Ectodermal cell (in vitro differentiated cells): ENCODE data around the gene CAMK2A.

Experiments used
- H3K27ac ChIP-seq: 2 replicates; pipeline ENCODE4 v1.7.0; 2013; ENCODE audit warnings: mild to moderate bottlenecking, low read depth, low read length; ENCODE audit not compliant: insufficient read depth, poor library complexity, severe bottlenecking
- H3K27me3 ChIP-seq: 2 replicates; pipeline ENCODE4 v1.7.0; 2013; ENCODE audit warnings: mild to moderate bottlenecking, low read length; ENCODE audit not compliant: insufficient read depth, control insufficient read depth, poor library complexity, severe bottlenecking
- H3K36me3 ChIP-seq: one replicate; pipeline ENCODE4 v1.7.0; 2013; ENCODE audit warnings: low read length; ENCODE audit not compliant: control insufficient read depth, insufficient read depth
- H3K4me1 ChIP-seq: one replicate; pipeline ENCODE4 v1.7.0; 2013; ENCODE audit warnings: low read length; ENCODE audit not compliant: control insufficient read depth, insufficient read depth
- H3K4me3 ChIP-seq: 2 replicates; pipeline ENCODE4 v1.7.0; 2013; ENCODE audit warnings: low read depth, low read length, control low read depth; ENCODE audit not compliant: insufficient read depth
- H3K9me3 ChIP-seq: 2 replicates; pipeline ENCODE4 v1.7.0; 2013; ENCODE audit warnings: mild to moderate bottlenecking, low read length, moderate library complexity; ENCODE audit not compliant: control insufficient read depth
- WGBS, 2 experiments: methylation state at CpG; one replicate each; pipeline ENCODE4 v1.1.7; 2013; ENCODE audit warnings: missing lambda C conversion rate in 2 of 2; 5-methylcytosine and 5-hydroxymethylcytosine counted together

CAMK2A gene

GRCh38 chr5:150301170-150301505, 11.6 kb upstream of the CAMK2A start:
- H3K27me3 ChIP-seq = peaks cover 3% of the 10 kb centered on the region
- H3K9me3 ChIP-seq = no peaks in the 10 kb centered on the region
- peaks cover 44% of the 10 kb centered on the region for H3K4me1 ChIP-seq
- H3K36me3 ChIP-seq = no peaks in the 10 kb centered on the region
- no peak overlapping the region for H3K27ac ChIP-seq
- peak overlapping the region; percentile 7 for H3K4me3 ChIP-seq
- 67 to 82% methylated on average over 1 of the region's 1 CpG for WGBS, 2 experiments

GRCh38 chr5:150300496-150301169, 11.1 kb upstream of the CAMK2A start:
- Histone ChIP-seq H3K4me1 (peaks cover 44% of the 10 kb centered on the region), H3K9me3 (no peaks in the 10 kb centered on the region), H3K36me3 (no peaks in the 10 kb centered on the region), H3K4me3 (peak overlapping the region; percentile 8), H3K27ac (no peak overlapping the region), H3K27me3 (peaks cover 3% of the 10 kb centered on the region)
- WGBS, 2 experiments = 56 to 57% methylated on average over 13 of the region's 13 CpGs

GRCh38 chr5:150299571-150300327, 10.2 kb upstream of the CAMK2A start:
- Histone ChIP-seq H3K27ac (no peak overlapping the region), H3K9me3 (no peaks in the 10 kb centered on the region), H3K36me3 (no peaks in the 10 kb centered on the region), H3K4me3 (no peak overlapping the region), H3K4me1 (peaks cover 44% of the 10 kb centered on the region), H3K27me3 (peaks cover 3% of the 10 kb centered on the region)
- 85% methylated on average over 6 of the region's 6 CpGs for WGBS, 2 experiments

DNA sequence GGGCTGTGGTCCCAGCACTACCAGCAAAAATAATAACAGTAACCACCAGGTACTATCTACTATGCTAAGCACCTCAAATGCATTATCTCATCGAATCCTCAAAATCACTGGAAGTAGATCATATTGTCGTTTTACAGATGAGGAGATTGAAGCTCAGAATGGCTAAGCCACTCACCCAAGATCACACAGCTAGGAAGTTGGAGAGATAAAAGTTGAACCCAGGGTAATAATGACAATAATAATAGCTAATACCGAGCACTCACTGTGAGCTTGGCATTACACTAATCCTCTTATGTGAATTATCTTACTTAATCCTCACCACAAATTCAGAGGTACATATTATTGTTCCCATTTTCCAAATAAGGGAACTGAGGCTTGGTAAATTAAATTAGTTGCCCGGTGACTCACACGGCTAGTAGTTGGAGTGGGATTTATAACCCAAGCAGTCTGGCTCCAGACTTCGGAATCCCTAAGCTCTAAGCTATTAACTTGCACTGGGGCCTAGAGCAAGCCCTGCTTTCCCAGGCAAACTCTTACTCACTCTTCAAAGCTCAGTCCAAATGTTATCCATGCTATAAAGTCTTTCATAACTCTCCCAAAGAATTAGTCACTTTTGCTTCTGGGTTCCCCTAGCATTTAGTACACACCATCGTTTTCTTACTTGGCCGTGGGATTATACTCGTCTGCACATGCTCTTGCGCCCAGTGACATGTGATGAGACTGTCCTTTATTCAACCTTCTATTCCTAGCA, 9.3 kb upstream of the CAMK2A start:
- 85 to 86% methylated on average over 10 of the region's 10 CpGs for WGBS, 2 experiments
- no peak overlapping the region for H3K4me3 ChIP-seq
- no peak overlapping the region for H3K27ac ChIP-seq
- H3K36me3 ChIP-seq = no peaks in the 10 kb centered on the region
- peaks cover 3% of the 10 kb centered on the region for H3K27me3 ChIP-seq
- no peaks in the 10 kb centered on the region for H3K9me3 ChIP-seq
- peaks cover 38% of the 10 kb centered on the region for H3K4me1 ChIP-seq

DNA sequence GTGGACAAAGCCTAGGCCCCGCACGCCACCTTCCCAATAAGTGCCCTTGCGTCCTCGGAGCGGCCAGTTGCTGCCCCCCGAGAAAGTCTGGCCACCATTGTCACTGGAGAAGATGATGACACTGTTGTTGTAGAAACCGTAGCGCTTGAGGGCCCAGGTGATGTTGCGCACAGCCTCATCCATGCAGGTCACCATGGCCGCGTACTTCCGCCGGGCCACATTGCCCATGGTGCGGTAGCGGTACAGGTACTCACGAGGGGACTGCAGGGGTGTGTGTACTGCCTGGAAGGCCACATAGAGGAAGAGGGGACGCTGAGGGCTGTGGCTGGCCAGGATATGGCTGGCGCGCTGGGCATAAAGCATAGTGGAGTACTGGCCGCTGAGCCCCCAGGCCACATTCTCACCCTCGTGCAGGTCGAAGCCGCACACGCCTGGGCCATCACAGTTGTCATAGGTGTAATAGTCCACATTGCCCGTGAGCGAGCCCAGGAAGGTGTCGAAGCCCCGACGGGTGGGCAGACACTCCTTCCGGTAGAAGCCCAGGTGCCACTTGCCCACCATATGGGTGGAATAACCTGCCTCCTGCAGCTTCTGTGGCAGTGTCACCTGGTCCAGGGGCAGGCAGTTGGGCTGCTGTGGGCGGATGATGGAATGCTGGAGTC, 8.5 kb upstream of the CAMK2A start:
- no peaks in the 10 kb centered on the region for H3K36me3 ChIP-seq
- H3K27me3 ChIP-seq = peaks cover 3% of the 10 kb centered on the region
- 96 to 97% methylated on average over 31 of the region's 31 CpGs for WGBS, 2 experiments
- H3K9me3 ChIP-seq = no peaks in the 10 kb centered on the region
- H3K4me3 ChIP-seq = no peak overlapping the region
- H3K27ac ChIP-seq = no peak overlapping the region
- peaks cover 36% of the 10 kb centered on the region for H3K4me1 ChIP-seq

DNA sequence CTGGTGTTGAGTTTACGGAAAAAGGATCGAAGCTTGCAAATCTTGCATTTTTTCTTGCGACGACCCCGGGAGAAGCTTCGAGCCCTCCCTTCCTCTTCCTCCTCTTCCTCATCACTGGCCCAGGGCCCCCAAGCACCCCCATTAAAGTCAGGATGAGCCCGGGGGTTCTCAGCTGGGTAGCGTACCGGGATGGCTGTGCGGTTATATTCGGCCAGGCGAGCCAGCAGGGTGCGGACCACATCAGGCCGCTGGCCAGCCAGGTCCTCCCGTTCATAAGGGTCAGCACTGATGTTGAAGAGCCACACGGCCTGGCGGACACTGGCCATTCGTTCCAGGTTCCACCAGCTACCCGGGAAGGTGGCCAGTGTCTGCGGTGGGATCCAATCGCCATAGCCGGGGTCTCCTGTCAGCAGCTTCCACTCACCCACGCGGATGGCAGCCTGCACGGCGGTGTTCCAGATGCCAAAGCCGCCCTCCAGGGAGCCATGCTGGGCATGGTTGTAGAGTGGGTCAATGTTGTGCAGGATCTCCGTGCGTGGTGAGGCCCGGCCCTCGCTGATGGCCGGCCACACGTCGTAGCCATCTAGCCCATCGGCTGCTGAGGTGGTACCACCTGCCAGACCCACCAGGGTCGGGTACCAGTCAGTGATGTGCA, 7.8 kb upstream of the CAMK2A start:
- no peak overlapping the region for H3K27ac ChIP-seq
- H3K9me3 ChIP-seq = no peaks in the 10 kb centered on the region
- H3K4me1 ChIP-seq = peaks cover 42% of the 10 kb centered on the region
- H3K36me3 ChIP-seq = no peaks in the 10 kb centered on the region
- H3K4me3 ChIP-seq = no peak overlapping the region
- WGBS, 2 experiments = 96% methylated on average over 36 of the region's 36 CpGs
- peaks cover 3% of the 10 kb centered on the region for H3K27me3 ChIP-seq

GRCh38 chr5:150296496-150296895, 6.9 kb upstream of the CAMK2A start:
- Histone ChIP-seq H3K27ac (no peak overlapping the region), H3K9me3 (no peaks in the 10 kb centered on the region), H3K36me3 (no peaks in the 10 kb centered on the region), H3K4me3 (no peak overlapping the region), H3K27me3 (peaks cover under 1% of the 10 kb centered on the region), H3K4me1 (peaks cover 43% of the 10 kb centered on the region)
- 94% methylated on average over 7 of the region's 7 CpGs for WGBS, 2 experiments

DNA sequence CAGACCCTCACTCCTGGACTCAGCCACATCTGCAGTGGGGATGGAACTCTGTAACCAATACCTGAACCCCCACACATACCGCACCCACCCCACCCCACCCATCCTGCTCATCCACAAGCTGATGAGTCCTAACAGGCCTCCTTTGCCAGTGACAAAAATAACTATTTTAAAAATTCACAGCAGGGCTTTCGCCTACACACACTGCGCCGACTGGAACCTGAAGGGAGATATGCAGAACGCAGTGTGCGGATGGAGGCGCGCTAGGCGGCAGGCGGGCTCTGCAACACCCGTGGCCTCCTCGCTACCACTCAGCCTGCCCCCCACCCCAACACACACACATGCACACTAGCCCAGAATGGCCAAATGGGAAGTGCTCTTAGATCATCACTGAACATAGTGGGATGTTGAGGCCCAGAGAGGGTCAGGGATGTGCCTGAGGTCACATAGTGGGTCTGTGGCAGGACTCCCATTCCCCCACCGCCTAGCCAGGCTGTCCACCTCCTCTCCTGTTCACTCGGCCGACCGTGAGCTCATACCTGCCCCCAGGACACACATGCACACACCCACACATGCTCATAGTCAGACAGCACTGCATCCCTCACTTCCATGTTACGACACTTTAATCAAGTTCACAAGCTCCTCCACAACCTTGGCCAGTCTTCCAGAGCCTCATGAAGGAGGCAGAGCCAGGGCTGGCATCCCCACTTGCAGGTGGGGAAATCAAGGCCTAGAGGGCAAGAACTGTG, 6.3 kb upstream of the CAMK2A start:
- H3K4me1 ChIP-seq = peaks cover 41% of the 10 kb centered on the region
- H3K27me3 ChIP-seq = no peaks in the 10 kb centered on the region
- no peaks in the 10 kb centered on the region for H3K36me3 ChIP-seq
- H3K27ac ChIP-seq = no peak overlapping the region
- no peak overlapping the region for H3K4me3 ChIP-seq
- WGBS, 2 experiments = 96 to 97% methylated on average over 17 of the region's 17 CpGs
- H3K9me3 ChIP-seq = no peaks in the 10 kb centered on the region

DNA sequence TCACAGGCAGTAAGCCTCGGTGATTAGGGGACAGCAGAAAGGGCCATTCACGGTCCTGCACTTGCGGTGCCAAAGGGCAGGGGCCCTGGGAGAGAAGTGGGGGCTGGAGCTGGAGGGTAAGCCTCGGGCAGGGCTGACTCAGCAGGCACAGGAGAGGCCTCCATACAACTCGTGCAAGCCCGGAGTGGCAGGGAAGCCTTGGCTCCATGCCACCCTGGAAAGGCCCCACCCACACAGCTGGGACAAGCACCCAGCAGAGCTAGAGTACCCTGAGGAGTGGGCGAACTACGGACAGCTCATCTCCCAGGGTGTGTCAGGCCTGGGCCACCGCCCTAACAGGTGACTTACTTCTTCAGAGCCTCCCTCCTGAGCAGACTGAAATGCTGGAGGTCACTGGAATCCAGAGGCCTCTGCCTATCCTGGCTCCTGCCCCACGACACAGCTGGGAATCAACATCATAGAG, 5.6 kb upstream of the CAMK2A start:
- Histone ChIP-seq H3K27ac (no peak overlapping the region), H3K9me3 (no peaks in the 10 kb centered on the region)
- WGBS, 2 experiments = 82 to 83% methylated on average over 10 of the region's 10 CpGs

More for the DNA sequence above, 5.6 kb upstream of the CAMK2A start:
- Histone ChIP-seq H3K4me1 (peaks cover 34% of the 10 kb centered on the region), H3K27me3 (no peaks in the 10 kb centered on the region), H3K36me3 (no peaks in the 10 kb centered on the region), H3K4me3 (no peak overlapping the region)
